ENCODE results near the gene BEST1.

DNA sequence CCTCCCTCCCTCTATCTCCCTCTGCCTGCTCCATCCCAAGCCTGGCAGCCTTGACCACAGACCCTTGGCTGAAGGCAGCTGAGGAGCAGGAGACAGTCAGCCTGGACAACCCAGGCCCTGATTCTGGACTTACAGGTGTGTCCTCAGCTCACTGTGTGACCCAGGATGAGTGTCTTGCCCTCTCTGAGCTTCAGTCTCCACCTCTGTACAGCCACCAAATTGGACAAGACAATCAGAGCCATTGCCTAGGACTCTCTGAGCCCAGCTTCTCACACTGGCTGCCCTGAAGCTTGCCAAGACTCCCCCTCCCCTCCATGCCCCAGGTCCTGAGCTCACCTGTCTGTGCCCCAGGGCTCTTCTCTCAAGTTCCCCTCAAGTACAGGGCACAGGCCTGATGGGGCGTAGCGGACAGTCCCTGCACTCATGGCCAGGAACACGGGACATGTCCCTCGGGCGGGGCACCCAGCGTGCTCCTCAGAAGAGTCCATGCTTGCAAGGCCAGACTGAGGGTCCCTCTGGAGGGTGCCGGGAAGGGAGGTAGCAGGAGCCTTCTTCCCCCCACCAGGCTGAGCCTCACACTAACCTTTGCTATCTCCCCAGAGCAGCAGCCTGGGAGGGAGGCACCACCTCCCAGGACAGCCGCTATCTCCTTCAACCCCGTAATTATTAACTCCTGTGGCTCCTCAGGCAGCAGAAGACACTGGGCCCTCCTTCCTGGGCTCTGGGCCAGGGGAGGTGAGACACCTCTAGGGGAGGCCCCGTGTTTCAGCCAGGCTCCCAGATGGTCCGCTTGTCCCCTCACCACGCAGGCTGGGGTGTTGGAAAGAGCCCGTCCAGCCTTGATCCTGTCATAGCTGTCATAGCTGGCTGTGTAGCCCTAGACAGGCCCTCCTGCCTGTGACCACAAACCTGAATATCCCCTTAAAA, 30.2 kb upstream of the BEST1 start:
- TF ChIP-seq, protein P1, sequence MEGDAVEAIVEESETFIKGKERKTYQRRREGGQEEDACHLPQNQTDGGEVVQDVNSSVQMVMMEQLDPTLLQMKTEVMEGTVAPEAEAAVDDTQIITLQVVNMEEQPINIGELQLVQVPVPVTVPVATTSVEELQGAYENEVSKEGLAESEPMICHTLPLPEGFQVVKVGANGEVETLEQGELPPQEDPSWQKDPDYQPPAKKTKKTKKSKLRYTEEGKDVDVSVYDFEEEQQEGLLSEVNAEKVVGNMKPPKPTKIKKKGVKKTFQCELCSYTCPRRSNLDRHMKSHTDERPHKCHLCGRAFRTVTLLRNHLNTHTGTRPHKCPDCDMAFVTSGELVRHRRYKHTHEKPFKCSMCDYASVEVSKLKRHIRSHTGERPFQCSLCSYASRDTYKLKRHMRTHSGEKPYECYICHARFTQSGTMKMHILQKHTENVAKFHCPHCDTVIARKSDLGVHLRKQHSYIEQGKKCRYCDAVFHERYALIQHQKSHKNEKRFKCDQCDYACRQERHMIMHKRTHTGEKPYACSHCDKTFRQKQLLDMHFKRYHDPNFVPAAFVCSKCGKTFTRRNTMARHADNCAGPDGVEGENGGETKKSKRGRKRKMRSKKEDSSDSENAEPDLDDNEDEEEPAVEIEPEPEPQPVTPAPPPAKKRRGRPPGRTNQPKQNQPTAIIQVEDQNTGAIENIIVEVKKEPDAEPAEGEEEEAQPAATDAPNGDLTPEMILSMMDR (IDR thresholded peaks at IDR 0.05): no peak
- TF ChIP-seq, protein P2, sequence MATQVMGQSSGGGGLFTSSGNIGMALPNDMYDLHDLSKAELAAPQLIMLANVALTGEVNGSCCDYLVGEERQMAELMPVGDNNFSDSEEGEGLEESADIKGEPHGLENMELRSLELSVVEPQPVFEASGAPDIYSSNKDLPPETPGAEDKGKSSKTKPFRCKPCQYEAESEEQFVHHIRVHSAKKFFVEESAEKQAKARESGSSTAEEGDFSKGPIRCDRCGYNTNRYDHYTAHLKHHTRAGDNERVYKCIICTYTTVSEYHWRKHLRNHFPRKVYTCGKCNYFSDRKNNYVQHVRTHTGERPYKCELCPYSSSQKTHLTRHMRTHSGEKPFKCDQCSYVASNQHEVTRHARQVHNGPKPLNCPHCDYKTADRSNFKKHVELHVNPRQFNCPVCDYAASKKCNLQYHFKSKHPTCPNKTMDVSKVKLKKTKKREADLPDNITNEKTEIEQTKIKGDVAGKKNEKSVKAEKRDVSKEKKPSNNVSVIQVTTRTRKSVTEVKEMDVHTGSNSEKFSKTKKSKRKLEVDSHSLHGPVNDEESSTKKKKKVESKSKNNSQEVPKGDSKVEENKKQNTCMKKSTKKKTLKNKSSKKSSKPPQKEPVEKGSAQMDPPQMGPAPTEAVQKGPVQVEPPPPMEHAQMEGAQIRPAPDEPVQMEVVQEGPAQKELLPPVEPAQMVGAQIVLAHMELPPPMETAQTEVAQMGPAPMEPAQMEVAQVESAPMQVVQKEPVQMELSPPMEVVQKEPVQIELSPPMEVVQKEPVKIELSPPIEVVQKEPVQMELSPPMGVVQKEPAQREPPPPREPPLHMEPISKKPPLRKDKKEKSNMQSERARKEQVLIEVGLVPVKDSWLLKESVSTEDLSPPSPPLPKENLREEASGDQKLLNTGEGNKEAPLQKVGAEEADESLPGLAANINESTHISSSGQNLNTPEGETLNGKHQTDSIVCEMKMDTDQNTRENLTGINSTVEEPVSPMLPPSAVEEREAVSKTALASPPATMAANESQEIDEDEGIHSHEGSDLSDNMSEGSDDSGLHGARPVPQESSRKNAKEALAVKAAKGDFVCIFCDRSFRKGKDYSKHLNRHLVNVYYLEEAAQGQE (IDR thresholded peaks at IDR 0.05; ENCODE audit: insufficient read depth in 1 of 2, low read depth in 2 of 2, low read length in 1 of 2): no peak
- TF ChIP-seq TCF7L2 (IDR thresholded peaks at IDR 0.05; ENCODE audit: low read depth, low read length) (no peak), POLR2AphosphoS5 (IDR thresholded peaks at IDR 0.05; ENCODE audit: low read depth, low read length) (no peak), SIN3A (IDR thresholded peaks at IDR 0.05; ENCODE audit: borderline replicate concordance, insufficient read depth, low read depth, low read length) (no peak)
